SK-N-SH (cell line): ENCODE measurements around the gene CPZ. TPM values are rescaled to one million over a fixed set of nuclear protein-coding genes. Genes with fewer than 3 reads are reported as not detected.

Experiments used
- CTCF ChIA-PET: fragments of 300-600, 350-600 bp; formaldehyde crosslinking; extraction: SDS; loops from one replicate; lab custom pipeline; 2021; lab: Yijun Ruan, JAX
- POLR2A ChIA-PET: fragments of 350-600 bp; sonication (Branson Sonifier 250); formaldehyde crosslinking; extraction: SDS; loops from one replicate; lab custom pipeline; 2020; ENCODE audit warnings: antibody characterized with exemption, inconsistent platforms; lab: Yijun Ruan, JAX
- DNase-seq: peaks from one replicate; pipeline ENCODE4 v3.0.0; 2012
- H2AFZ ChIP-seq: fragments of 200-600 bp; sonication (generic); 2 replicates; pipeline ENCODE4 v1.8.1; 2016; ENCODE audit warnings: antibody characterized with exemption, mild to moderate bottlenecking, low read depth
- H3F3A ChIP-seq: fragments of 200-600 bp; sonication (generic); replicated peaks from 2 replicates; pipeline ENCODE3; 2016; ENCODE audit warnings: antibody characterized with exemption, mild to moderate bottlenecking; ENCODE audit not compliant: insufficient read depth
- H3K27ac ChIP-seq, 2 experiments: fragments of 200-500 bp in 1 of 2; fragments of 200-600 bp in 1 of 2; sonication (Bioruptor generic) in 1 of 2; sonication (generic), shearing (Covaris generic) in 1 of 2; 2 replicates each; pipeline versions ENCODE4 v1.5.1 to v1.6.1; 2014 to 2016; ENCODE audit warnings: low read depth in 2 of 2, inconsistent platforms in 1 of 2, low read length in 1 of 2, mild to moderate bottlenecking in 1 of 2, mixed read lengths in 1 of 2
- H3K27me3 ChIP-seq: fragments of 200-600 bp; sonication (generic), shearing (Covaris generic); 2 replicates; pipeline ENCODE4 v1.6.1; 2016; ENCODE audit warnings: mixed run types; ENCODE audit not compliant: insufficient read depth
- H3K36me3 ChIP-seq, 2 experiments: fragments of 200-500 bp in 1 of 2; fragments of 200-600 bp in 1 of 2; sonication (Bioruptor generic) in 1 of 2; sonication (generic) in 1 of 2; replicated peaks in 1 of 2; 2 replicates each; pipeline versions ENCODE3 to v1.5.1; 2014 to 2016; ENCODE audit warnings: low read length in 1 of 2, mild to moderate bottlenecking in 1 of 2; ENCODE audit not compliant: insufficient read depth in 2 of 2, control insufficient read depth in 1 of 2
- H3K4me1 ChIP-seq, 2 experiments: fragments of 200-500 bp in 1 of 2; fragments of 200-600 bp in 1 of 2; sonication (Bioruptor generic) in 1 of 2; sonication (generic), shearing (Covaris generic) in 1 of 2; 2 replicates each; pipeline versions ENCODE4 v1.5.1 to v1.6.1; 2014 to 2016; ENCODE audit warnings: low read depth in 1 of 2, low read length in 1 of 2, mixed run types in 1 of 2; ENCODE audit not compliant: insufficient read depth in 2 of 2, control insufficient read depth in 1 of 2
- H3K4me2 ChIP-seq: fragments of 200-600 bp; sonication (generic), shearing (Covaris generic); 2 replicates; pipeline ENCODE4 v1.6.1; 2017; ENCODE audit warnings: mixed run types
- H3K4me3 ChIP-seq, 2 experiments: fragments of 200-500 bp in 1 of 2; fragments of 200-600 bp in 1 of 2; sonication (Bioruptor generic) in 1 of 2; sonication (generic), shearing (Covaris generic) in 1 of 2; 2 replicates each; pipeline versions ENCODE4 v1.5.1 to v1.8.1; 2014 to 2016; ENCODE audit warnings: low read depth in 2 of 2, inconsistent platforms in 1 of 2, low read length in 1 of 2, mild to moderate bottlenecking in 1 of 2, mixed read lengths in 1 of 2, moderate library complexity in 1 of 2
- H3K79me2 ChIP-seq: fragments of 200-600 bp; sonication (generic); 2 replicates; pipeline ENCODE4 v1.8.1; 2017; ENCODE audit warnings: mild to moderate bottlenecking; ENCODE audit not compliant: insufficient read depth
- H3K9ac ChIP-seq: fragments of 200-600 bp; sonication (generic); 2 replicates; pipeline ENCODE4 v1.6.1; 2017; ENCODE audit warnings: mixed run types
- H3K9me2 ChIP-seq: fragments of 200-600 bp; sonication (generic); 2 replicates; pipeline ENCODE4 v1.6.1; 2017; ENCODE audit warnings: mixed run types
- H3K9me3 ChIP-seq: fragments of 200-600 bp; sonication (generic); 2 replicates; pipeline ENCODE4 v1.6.1; 2017; ENCODE audit warnings: mixed run types, mild to moderate bottlenecking, moderate library complexity
- H4K20me1 ChIP-seq: fragments of 200-600 bp; sonication (generic); 2 replicates; pipeline ENCODE4 v1.6.1; 2017; ENCODE audit warnings: mild to moderate bottlenecking, mixed run types; ENCODE audit not compliant: insufficient read depth
- CHD2 ChIP-seq: fragments of 150-350 bp; IDR thresholded peaks from 2 replicates; pipeline ENCODE4 v1.6.1; 2018; ENCODE audit warnings: low read length; ENCODE audit not compliant: partially characterized antibody
- EZH2phosphoT487 ChIP-seq: fragments of 200-600 bp; sonication (generic); IDR thresholded peaks from 2 replicates; pipeline ENCODE4 v1.6.1; 2017; ENCODE audit warnings: low read depth, mixed run types, mild to moderate bottlenecking, antibody characterized with exemption, moderate library complexity, borderline replicate concordance
- FOXJ3 ChIP-seq: sonication (generic); formaldehyde crosslinking; IDR thresholded peaks from 2 replicates; pipeline ENCODE4 v1.5.1; 2020; ENCODE audit warnings: mild to moderate bottlenecking, missing genetic modification reagents
- FOXM1 ChIP-seq: IDR thresholded peaks from 2 replicates; pipeline ENCODE4 v1.4.0; 2012; ENCODE audit warnings: low read depth, mild to moderate bottlenecking
- GATA2 ChIP-seq: sonication (generic); formaldehyde crosslinking; IDR thresholded peaks from 2 replicates; pipeline ENCODE4 v1.5.0; 2020; ENCODE audit warnings: mild to moderate bottlenecking, missing genetic modification reagents
- IRF3 ChIP-seq: fragments of 150-350 bp; IDR thresholded peaks from 2 replicates; pipeline ENCODE4 v1.6.1; 2016; ENCODE audit warnings: mild to moderate bottlenecking, low read depth, low read length
- JUND ChIP-seq: IDR thresholded peaks from 2 replicates; pipeline ENCODE4 v1.4.0; 2012
- MEF2A ChIP-seq: IDR thresholded peaks from 2 replicates; pipeline ENCODE4 v1.4.0; 2012; ENCODE audit warnings: low read depth, borderline replicate concordance
- NFIC ChIP-seq: IDR thresholded peaks from 2 replicates; pipeline ENCODE4 v1.4.0; 2012; ENCODE audit warnings: borderline replicate concordance
- RCOR1 ChIP-seq: fragments of 150-350 bp; IDR thresholded peaks from 2 replicates; pipeline ENCODE4 v1.6.1; 2017; ENCODE audit warnings: antibody characterized with exemption, low read length
- RFX5 ChIP-seq: IDR thresholded peaks from 2 replicates; pipeline ENCODE4 v1.6.1; 2012; ENCODE audit warnings: mild to moderate bottlenecking, improper control_type of control experiment, low read length
- SMC3 ChIP-seq: IDR thresholded peaks from 2 replicates; pipeline ENCODE4 v1.6.1; 2012; ENCODE audit warnings: low read depth, low read length, improper control_type of control experiment
- TAF1 ChIP-seq: IDR thresholded peaks from 2 replicates; pipeline ENCODE4 v1.6.1; 2012; ENCODE audit warnings: low read depth, mild to moderate bottlenecking, low read length, moderate library complexity, borderline replicate concordance
- TCF12 ChIP-seq: IDR thresholded peaks from 2 replicates; pipeline ENCODE4 v1.4.0; 2012
- TEAD4 ChIP-seq: IDR thresholded peaks from 2 replicates; pipeline ENCODE4 v1.4.0; 2012; ENCODE audit warnings: mild to moderate bottlenecking, borderline replicate concordance; ENCODE audit not compliant: insufficient read depth
- USF2 ChIP-seq: fragments of 150-350 bp; IDR thresholded peaks from 2 replicates; pipeline ENCODE4 v1.6.1; 2017; ENCODE audit warnings: antibody characterized with exemption, low read length, low read depth, borderline replicate concordance
- YY1 ChIP-seq: IDR thresholded peaks from 2 replicates; pipeline ENCODE4 v1.4.0; 2012; ENCODE audit warnings: low read depth, mild to moderate bottlenecking
- ZBTB33 ChIP-seq: IDR thresholded peaks from 2 replicates; pipeline ENCODE4 v1.4.0; 2012; ENCODE audit warnings: low read depth, borderline replicate concordance
- WGBS: methylation state at CpG from one replicate; pipeline ENCODE4 v1.1.6; 2017; ENCODE audit warnings: low lambda C conversion rate; 5-methylcytosine and 5-hydroxymethylcytosine counted together
- polyA plus RNA-seq, 3 experiments: library from polyadenylated mRNA; depleted of rRNA; stranded (reverse); fragments of >200 nt; gene quantifications; 2 replicates each; pipeline ENCODE4 v1.2.3, GENCODE V29; 2012

CPZ gene
- polyA plus RNA-seq, 1 of the 3 experiments (the other 2 are of a cell fraction): not detected

GRCh38 chr4:8550691-8551090, 41.9 kb upstream of the CPZ start:
- H3K9me3 ChIP-seq: no peaks in the 10 kb centered on the region
- H3K27ac ChIP-seq: no peak overlapping the region
- TF ChIP-seq USF2: no peak
- no peak for TF ChIP-seq ZBTB33
- no peak for TF ChIP-seq EZH2phosphoT487
- TF ChIP-seq TAF1: no peak
- TF ChIP-seq FOXM1: no peak
- no peak for TF ChIP-seq YY1
- TF ChIP-seq TEAD4: no peak
- no peak for TF ChIP-seq MEF2A
- no peak for TF ChIP-seq JUND
- ChIA-PET CTCF (no interaction called here), POLR2A (no interaction called here)
- 34% methylated on average over 8 of the region's 9 CpGs for WGBS
- DNase-seq: peak; percentile 6
- no peak overlapping the region for H3K4me2 ChIP-seq
- H3F3A ChIP-seq: no peaks in the 10 kb centered on the region
- no peaks in the 10 kb centered on the region for H3K27me3 ChIP-seq
- H3K79me2 ChIP-seq: no peaks in the 10 kb centered on the region
- H4K20me1 ChIP-seq: no peaks in the 10 kb centered on the region
- H3K4me1 ChIP-seq: no peaks in the 10 kb centered on the region
- no peaks in the 10 kb centered on the region for H3K9me2 ChIP-seq
- no peak overlapping the region for H3K4me3 ChIP-seq
- no peak overlapping the region for H2AFZ ChIP-seq
- no peaks in the 10 kb centered on the region for H3K36me3 ChIP-seq
- H3K9ac ChIP-seq: no peak overlapping the region

- TF ChIP-seq ZBTB33: no peak
- no peak for TF ChIP-seq TEAD4
- TF ChIP-seq FOXJ3: no peak
- no peak for TF ChIP-seq EZH2phosphoT487
- no peak for TF ChIP-seq USF2
- TF ChIP-seq IRF3: no peak
- no peak for TF ChIP-seq TCF12
- TF ChIP-seq GATA2 (CRISPR knock-in tag): no peak
- TF ChIP-seq CHD2: no peak
- TF ChIP-seq RCOR1: no peak
- TF ChIP-seq NFIC: no peak
- TF ChIP-seq SMC3: no peak
- TF ChIP-seq RFX5: no peak
- Histone ChIP-seq H2AFZ (no peak overlapping the region), H3K9ac (no peak overlapping the region), H3K9me2 (no peaks in the 10 kb centered on the region), H3K27ac (no peak overlapping the region), H3F3A (no peaks in the 10 kb centered on the region), H3K27me3 (no peaks in the 10 kb centered on the region), H4K20me1 (no peaks in the 10 kb centered on the region), H3K4me1 (no peaks in the 10 kb centered on the region), H3K36me3 (no peaks in the 10 kb centered on the region), H3K79me2 (no peaks in the 10 kb centered on the region), H3K9me3 (no peaks in the 10 kb centered on the region), H3K4me2 (no peak overlapping the region), H3K4me3 (no peak overlapping the region)
- whole genome bisulfite sequencing: 80% methylated on average over 3 of the region's 4 CpGs
- ChIA-PET CTCF (interaction anchor here (1.1 kb wide), 1 partner anchor 26 kb away, joined by 3 read pairs; no protein-coding TSS in a partner anchor), POLR2A (no interaction called here)
- DNase-seq: peak; percentile 3
Measured at GRCh38 chr4:8552024-8552423, 40.5 kb upstream of the CPZ start.
